Measurements from ENCODE around the gene MADD.

MADD gene

DNA sequence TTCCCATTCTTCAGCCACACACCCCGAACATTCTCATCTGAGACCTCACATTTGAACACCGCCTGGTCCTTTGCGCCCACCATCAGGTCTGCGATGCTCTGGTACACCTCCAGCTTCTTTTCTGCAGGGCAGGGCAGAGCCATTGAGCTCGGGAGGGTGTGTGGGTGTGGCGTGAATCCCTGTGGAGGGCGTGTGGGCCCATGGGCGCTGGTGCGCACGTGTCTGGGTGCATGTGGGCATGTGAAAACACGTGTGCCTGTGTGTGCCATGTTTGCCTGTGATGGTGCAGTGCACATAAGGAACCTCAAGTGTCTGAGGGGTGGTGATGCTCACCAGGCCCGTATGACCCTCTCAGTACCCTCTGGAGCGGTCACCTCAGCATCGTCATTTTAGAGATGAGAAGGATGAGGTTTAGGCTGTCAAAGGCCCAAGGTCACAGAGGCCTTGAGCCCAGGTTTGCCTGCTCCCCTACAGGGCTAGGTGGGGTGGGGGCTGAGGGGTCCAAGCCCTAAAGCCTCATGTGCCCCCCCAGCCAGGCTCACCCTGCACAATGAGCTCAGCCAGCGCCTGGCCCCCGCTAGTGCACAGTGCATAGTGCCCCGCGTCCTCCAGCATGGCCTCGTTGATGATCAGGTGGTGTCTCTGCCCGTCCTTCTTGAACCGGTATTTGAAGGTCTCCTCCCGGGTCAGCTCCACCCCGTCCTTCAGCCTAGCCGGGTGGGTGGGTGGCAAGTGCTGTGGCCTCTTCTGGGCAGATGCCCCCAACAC, 72.3 kb downstream of the MADD start:
- DNase-seq = no peak

DNA sequence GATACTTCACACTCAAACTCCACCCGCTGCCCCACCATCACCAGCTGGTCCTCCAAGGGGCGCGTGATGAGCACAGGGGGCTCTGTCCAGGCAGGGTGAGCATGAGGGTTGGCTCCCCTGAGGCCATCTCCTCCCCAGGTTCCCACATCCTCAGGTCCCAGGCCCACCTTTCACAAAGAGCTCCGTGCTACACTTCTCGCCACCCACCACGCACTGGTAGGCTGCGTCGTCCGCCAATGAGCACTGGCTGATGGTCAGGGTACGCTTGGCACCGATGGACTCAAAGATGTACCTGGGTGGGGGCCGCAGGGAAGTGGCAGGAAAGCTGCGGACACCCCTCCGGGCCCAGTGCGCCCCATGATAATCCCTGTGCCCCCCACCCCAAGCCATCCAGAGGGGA, 72.9 kb downstream of the MADD start:
- no peak for DNase-seq

DNA sequence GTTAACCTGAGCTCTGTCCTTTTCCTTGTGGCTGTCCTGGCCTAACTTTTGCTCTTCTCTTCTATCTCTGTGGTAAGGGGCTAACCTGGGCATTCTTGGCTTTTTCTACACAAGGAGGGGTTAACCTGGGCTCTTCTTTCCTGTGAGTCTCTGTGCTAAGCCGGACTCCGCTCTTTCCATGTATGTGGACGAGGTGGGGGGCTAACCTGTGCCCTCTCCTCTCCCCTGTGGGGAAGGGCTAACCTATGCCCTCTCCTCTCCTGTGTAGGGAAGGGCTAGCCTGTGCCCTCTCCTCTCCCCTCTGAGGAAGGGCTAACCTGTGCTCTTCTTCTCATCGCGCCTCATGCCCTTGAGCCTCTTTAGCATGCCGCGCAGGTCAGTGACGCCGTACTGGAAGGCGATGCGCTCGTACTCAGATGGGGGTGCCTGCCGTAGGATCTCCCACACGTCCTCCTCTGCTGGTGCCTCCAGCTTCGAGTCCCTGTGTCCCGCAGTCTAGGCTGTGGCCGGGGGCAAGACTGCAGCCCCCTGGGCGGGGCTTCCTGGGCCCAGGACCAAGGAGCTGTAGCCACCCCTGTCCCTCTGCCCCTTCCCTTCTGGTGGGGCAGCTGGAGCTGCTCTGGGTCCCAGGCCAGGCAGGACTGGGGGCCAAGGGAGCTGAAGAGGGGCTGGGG, 76.1 kb downstream of the MADD start:
- no peak for DNase-seq

DNA sequence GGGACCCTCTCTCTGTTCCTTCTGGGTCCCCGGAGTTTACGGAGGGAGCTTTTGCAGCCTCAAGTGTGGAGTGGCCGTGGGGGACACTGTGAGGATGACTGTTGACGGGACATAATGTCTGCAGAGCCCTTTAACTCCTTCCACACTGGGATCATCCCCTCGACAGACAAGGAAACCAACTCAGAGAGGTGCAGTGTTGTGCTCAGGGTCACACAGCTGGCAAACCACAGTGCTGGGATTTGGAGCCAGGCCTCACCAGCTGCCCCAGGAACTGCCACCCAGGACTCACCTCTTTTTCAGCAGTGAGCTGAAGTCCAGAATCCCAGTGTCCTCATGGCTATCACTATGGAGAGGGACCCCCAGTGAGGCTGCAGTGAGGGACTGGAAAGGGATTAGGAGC, 77.2 kb downstream of the MADD start:
- DNase-seq = no peak

DNA sequence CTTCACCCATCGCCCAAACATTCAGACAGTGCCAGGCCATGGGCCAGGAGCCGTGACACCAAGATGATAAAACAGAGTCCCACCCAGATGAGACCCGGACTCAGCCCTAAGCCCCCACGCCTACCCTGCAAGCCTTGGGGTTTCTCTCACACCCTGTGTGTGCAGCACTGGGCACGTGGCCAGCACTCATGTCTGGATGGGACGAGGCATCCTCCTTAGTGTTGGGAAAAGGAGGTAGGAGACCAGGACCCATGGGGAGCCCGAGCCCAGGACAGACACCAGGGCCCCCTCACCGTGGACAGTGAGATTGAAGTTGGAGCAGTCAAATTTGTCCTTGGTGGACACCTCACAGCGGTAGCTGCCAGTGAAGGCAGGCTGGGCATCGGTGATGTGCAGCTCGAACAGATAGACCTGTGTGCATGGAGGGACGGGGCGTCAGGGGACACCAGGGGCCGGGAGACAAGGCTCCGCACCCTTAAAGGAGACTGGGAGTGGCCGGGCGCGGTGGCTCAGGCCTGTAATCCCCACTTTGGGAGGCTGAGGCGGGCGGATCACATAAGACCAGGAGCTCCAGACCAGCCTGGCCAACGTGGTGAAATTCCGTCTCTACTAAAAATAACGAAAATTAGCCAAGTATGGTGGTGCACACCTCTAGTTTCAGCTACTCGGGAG, 78.3 kb downstream of the MADD start:
- DNase-seq = no peak

DNA sequence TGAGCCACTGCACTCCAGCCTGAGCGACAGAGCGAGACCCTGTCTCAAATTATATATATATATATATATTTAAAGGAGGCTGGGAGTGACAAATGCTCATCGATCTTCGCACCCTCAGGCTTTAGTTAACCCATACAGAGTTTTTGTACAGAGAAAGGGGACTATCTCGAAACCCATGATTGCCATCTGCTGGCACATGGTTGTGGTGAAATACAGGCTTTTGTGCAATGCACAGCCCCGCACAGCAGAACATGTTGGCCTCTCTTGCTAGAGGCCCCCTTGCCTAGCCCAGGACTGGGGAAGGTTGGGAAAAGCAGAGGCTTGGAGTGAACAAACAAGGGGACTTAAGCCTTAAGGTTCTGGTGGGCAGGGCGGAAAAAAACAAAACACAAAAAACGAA, 78.9 kb downstream of the MADD start:
- peak; percentile 83 for DNase-seq

DNA sequence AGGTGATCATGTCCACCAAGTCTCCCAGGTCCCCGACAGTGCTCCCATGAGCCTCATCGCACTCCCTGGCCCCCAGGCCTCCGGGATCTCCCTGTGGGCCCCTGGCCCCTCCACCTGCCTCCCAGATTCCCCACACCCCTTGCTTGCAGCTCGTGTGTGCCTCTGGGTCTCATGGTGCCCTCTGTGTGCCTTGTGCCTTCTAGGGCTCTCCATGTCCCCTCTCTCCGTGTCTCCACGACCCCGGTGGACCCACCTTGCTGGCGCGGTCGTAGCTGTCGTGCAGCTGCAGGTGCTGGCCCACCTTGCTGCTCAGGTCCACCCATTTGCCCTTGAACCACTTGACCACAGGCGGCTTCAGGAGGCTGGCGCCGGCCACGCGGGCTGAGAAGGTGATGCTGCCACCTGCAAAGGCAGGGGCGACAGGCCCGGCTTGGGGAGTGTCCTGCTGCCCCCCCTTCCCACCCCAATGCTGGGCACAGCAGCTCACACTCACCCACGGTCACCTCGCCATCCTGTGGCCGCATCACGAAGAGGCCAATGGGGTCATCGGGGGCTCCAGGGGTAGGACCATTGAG, 79.7 kb downstream of the MADD start:
- DNase-seq = no peak

DNA sequence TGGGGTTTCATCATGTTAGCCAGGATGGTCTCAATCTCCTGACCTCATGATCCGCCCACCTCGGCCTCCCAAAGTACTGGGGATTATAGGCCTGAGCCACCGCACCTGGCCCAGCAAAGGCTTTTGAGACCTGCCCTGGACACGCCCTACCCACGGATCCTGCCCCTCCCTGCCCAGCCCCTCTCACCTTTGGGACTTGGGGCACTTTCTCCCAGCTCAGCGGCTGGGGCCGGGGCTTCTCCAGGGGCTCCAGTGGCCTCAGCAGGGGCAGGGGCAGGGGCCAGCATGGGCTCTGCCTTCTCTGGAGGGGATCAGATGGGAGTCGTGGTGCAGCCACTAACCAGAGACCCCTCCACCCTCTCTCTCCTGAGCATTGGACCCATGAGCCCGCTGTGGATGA, 80.4 kb downstream of the MADD start:
- no peak for DNase-seq

DNA sequence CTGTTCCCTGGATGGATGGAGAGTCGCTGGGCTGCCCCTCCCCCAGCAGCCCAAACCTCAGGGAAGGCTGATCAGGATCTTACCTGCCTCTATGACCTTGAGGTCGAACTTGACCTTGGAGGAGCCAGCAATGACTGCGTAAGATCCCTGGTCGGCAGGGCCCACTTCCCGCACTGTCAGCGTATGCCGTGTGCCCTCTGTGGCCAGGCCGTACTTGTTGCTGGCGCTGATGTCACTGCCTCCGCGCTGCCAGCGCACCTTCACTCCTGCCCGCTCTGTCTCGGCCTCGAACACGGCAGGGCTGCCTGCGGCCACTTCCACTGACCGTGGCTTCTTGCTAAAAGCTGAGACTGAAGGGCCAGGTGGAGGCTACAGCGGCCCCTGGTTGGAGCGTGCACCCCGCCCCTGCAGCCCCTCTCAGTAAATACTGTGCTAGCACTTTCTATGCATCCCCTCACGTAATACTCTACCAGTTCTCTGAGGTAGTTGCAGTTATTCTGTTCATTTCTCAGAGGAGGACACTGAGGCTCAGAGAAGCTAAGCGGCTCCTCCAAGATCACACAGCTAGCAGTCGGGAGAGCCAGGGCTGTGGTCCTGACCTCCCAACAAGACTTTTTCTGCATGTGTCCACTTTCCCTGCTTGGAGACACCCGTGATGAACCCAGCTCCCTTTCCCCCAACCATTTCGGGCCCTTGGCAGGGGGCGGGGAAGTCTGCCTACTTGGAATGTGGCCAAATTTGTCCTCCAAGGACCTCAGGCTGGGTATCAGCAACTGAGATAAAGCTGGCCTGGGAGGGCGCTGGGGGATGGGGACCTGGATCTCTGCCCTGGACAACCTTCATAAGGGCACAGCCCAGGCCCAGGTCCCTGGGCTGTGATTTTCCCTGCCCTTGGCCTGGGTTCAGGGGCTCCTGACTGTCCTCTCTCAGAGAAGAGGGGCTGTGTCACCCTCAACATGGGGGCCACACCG, 81.5 kb downstream of the MADD start:
- peak; percentile 33 for DNase-seq

DNA sequence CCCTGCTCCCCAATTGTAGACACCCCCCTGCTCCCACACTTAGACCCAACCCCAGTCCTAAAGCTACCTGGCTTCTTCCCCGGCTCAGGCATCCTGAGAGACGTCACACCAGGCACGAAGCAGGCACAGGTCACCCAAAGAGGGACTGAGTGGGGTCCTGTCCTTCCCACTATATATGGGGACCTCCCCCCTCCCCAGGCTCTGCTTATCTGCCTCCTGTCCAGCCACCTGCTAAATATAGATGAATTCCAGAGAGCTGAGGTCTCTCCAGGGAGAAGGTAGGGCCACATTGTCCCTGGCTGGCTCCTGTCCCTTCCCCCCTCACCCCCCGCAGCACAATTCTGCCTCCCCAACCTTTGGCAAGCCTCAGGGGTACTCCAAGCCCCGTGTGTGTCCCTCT, 82.6 kb downstream of the MADD start, which contains the start of gene MYBPC3:
MYBPC3 (minus strand) TSS at position 147 of the 400 bp plus-strand sequence; CDS start at position 92, 55 bp downstream.
- DNase-seq = no peak

DNA sequence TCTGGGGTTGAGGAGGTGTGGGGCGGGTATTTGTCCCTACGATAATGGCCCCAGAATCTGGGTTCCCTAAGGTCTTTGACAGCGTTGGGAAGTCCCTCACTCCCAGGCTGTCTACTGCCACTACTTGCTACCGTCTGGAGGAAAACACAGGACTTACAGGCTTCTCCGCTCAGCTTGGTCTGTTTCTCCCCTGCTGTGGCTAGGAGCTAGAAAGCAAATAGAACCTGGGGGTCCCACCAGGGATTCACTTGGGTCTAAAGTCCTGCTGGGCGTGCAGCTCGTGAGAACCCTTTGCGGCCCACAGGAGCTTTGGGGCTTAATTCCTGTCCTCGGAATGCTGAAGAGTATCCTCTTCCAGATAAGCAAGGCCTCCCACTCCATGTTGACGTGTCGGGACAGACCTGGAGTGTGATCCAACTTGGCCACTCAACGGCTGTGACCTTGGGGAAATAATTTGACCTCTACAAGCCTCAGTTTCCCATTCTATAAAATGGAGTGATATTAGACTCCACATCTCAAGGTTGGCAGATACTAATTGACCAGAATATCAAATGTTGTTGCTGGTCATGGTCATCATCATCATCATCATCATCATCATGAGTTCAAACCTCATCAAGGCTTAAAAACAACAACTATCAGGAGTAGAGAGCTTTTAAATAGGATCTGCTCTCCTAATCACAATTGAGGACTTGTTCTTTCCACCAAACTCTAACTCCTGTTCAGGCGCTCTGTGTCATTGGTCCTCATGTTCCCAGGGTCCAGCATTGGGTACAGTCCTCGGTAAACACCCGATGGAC, 84.2 kb downstream of the MADD start:
- DNase-seq = no peak

DNA sequence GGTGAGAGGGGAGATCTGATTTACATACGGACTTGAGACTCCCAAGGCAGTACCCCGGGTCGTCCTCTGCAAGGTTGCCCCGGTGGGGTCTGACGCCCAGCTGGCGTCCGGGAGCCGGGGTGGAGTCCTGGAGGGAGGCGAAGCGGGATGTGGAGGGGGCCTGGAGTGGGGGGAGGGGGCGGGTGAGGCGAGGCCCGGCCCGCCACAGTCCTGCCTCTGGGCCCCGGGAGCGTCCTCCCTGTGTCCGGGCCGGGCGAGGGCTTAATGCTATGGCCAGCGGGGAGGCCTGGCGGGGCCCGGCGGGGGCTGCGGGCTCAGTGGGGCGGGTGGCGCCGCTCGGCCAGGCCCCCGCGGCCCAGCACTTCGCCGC, 85.0 kb downstream of the MADD start:
- DNase-seq = no peak

DNA sequence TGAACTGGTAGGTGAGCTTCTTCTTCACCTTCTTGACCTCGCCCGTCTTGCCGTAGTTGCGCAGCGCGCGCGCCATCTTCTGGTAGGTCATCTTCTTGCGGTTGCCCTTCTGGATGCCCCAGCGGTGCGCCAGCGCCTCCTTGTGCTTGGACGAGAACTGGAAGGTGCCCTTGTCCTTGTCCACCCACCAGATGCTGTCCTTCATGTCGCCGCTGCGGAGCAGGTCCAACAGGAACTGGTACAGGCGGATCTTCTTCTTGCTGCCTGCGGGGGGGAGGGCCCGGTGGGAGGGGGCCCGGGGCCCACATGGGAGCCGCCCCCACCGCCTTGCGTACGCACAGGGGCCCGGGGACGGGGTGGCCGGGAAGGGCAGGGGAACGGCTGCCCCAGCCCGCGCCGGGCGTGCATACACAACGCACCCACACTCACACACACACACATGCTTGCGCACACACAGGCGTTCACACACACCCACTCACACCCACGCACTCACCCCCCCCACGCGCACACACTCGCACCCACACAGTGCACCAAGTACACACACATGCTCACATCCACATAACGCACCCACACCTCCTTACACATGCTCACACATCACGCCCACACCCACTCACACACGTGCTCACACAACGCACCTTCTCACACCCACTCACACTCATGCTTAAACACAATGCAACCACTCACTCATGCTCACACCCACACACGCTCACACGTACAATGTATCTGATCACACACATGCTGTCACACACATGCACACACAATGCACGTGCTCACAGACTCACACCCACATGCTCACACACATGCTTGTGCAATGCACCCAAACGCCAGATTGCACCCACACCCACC, 85.6 kb downstream of the MADD start:
- DNase-seq = peak; percentile 75

DNA sequence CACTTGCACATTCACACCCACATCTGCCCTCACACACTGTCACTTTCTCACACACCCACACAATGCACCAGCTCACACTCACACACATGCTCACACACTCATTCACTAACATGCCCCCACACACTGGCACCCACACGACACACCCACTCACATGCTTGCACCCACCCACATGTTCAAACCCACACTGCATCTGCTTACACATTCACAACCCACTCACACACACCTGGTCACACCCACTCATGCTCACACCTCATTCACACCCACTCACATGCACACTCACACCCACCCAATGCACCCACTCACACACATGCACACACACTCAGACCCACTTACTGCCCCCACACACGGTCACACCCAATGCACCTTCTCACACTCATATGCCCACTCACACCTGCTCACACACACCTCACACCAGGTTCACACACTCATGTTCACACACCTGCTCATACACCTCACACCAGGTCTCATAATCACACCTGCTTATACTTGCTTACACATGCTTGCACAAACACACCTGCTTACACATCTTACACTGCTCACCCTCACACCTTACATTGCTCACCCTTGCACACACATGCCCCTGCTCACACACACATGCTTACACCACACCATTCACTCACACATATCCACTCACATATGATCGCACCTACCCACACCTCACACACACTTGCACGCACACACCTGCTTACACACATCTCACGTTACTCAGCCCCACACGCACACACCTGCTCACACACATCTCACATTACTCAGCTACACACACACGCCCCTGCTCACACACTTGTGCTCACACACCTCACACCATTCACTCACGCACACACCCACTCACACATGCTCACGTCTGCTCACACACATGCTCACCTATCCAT, 86.4 kb downstream of the MADD start:
- no peak for DNase-seq

DNA sequence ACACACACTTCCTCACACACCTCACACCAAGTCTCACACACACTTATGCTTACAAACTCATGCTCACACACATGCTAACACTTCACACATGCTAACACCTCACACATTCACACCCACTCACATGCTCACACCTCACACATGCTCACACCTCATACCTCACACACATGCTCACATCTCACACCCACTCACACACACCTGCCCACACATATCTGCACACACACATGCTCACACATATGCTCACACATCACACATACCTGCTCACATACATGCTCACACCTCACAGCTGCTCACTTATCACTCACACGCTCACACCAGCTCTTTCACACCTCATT, 87.0 kb downstream of the MADD start:
- DNase-seq = no peak

DNA sequence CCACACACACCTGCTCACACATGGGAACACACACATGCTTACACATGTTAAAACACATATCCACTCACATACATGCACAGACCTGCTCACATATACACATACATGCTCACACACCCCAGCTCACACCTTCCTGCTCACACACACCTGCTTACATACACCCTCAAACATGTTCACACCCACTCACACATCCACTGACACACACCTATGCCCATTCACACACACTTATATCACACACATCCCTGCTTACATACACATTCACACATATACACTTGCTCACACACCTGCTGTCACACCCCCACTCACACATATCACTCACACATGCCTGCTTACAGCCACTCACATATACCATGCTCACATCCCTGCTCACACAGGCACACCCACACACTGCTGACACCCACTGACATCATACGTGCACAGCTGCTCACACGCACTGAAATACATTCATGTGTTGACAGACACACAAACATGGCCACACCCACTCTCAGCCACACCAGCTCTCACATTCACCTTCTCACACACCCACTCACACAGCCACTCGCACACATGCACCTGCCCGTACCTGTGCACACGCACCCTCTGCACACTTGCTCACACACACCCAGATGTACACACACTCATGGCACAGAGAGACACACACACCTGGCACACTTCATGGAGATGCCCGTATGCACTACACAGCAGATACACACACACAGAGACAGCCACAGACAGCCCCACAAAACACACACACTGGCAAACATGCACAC, 88.2 kb downstream of the MADD start:
- DNase-seq = no peak

DNA sequence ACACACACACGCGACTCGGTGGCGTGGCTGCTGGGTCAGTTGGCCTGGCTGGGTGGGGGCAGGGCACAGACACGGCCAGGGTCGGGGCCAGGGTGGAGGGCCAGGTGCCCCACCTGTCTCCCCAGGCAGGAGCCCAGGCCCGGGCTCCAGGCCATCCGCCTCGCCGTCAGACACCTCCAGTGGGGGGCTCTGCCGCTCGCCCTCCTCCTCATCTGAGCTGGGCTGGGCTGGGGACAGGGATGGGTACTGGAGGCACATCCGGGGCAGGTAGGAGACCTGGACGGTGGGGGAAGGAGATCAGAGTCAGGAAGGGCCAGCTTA, 88.8 kb downstream of the MADD start:
- no peak for DNase-seq

DNA sequence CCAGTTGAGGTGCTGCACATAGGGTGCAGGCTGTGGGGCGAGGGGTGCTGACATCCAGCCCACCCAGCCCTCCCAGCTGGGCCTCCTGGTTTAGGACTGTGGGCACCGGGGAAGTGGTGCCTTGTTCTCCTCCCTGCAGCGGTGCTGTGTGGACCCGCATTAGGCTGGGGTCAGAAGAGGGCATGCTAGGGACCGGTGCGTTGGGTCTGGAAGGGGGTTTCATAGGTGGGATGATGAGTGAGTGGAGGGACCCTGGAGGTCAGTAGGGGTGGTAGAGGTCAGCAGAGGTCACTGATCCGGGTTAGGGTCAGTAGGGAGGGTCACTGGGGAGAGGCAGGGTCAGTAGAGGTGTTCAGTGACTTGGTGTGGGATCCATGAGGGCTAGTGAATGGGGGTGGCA, 89.2 kb downstream of the MADD start:
- DNase-seq = no peak

DNA sequence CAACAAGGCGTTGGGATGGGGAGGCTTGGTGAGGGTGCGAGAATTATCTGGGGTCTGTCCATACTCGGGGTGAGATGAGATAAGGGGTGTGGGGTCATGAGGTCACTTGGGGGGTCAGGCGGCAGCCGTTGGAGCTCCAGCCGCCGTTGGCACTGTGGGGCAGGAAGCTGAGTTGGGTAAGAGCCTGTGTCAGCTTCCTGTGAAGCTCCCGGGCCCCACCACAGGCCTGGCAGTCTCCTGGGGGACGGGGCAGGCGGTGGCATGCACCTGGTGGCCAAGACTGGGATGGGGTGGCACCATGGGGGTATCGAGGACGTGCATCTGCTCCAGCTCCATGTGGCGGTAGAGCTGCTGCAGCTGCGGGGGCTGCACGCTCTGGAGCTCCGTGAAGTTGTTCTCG, 89.7 kb downstream of the MADD start:
- peak; percentile 66 for DNase-seq
